Measurements from ENCODE around the gene OR2L13. TPM values are rescaled to one million over a fixed set of nuclear protein-coding genes. Genes with fewer than 3 reads are reported as not detected.

Gene OR2L13
- total RNA-seq, 1 experiment from 2014 or later = not detected

GRCh38 chr1:248098529-248098928 is 3.5 kb downstream of the OR2L13 start:
- Mint-ChIP-seq H3K36me3 (ENCODE audit: insufficient read depth, unreplicated experiment) (no peaks in the 10 kb centered on the region), H3K9me3 (ENCODE audit: low read depth, unreplicated experiment) (peaks cover 24% of the 10 kb centered on the region), H3K27me3 (ENCODE audit: unreplicated experiment) (no peaks in the 10 kb centered on the region), H3K4me1 (ENCODE audit: low read depth, unreplicated experiment) (no peaks in the 10 kb centered on the region), H3K4me3 (ENCODE audit: low read depth, unreplicated experiment) (no peak overlapping the region), H3K27ac (ENCODE audit: unreplicated experiment) (no peak overlapping the region)
- BruUV-seq (replicated peaks) = no TSS peak
- CTCF ChIA-PET = no interaction called here
- TF ChIP-seq CTCF (IDR thresholded peaks at IDR 0.05; ENCODE audit: unreplicated experiment) = no peak
- intact Hi-C loops (cut with micrococcal nuclease; ENCODE audit: unreplicated experiment) = no loop called here
- no peak for DNase-seq

- intact Hi-C loops (cut with micrococcal nuclease; ENCODE audit: unreplicated experiment) = no loop called here
- peaks cover 30% of the 10 kb centered on the region for H3K9me3 Mint-ChIP-seq (ENCODE audit: low read depth, unreplicated experiment)
- CTCF ChIA-PET = no interaction called here
These were observed 7.9 kb downstream of the OR2L13 start for GRCh38 chr1:248102847-248103246.

GRCh38 chr1:248111157-248111556 is 16.2 kb downstream of the OR2L13 start:
- Mint-ChIP-seq H3K36me3 (ENCODE audit: insufficient read depth, unreplicated experiment) (no peaks in the 10 kb centered on the region), H3K9me3 (ENCODE audit: low read depth, unreplicated experiment) (peaks cover 22% of the 10 kb centered on the region), H3K4me1 (ENCODE audit: low read depth, unreplicated experiment) (no peaks in the 10 kb centered on the region), H3K4me3 (ENCODE audit: low read depth, unreplicated experiment) (no peak overlapping the region), H3K27me3 (ENCODE audit: unreplicated experiment) (no peaks in the 10 kb centered on the region), H3K27ac (ENCODE audit: unreplicated experiment) (no peak overlapping the region)
- CTCF ChIA-PET = no interaction called here
- intact Hi-C loops (cut with micrococcal nuclease; ENCODE audit: unreplicated experiment) = no loop called here
- no peak for TF ChIP-seq CTCF (IDR thresholded peaks at IDR 0.05; ENCODE audit: unreplicated experiment)
- no peak for DNase-seq
- no TSS peak for BruUV-seq (replicated peaks)

More at GRCh38 chr1:248102847-248103246, 7.9 kb downstream of the OR2L13 start:
- Mint-ChIP-seq H3K27me3 (ENCODE audit: unreplicated experiment) (no peaks in the 10 kb centered on the region), H3K4me1 (ENCODE audit: low read depth, unreplicated experiment) (no peaks in the 10 kb centered on the region), H3K36me3 (ENCODE audit: insufficient read depth, unreplicated experiment) (no peaks in the 10 kb centered on the region), H3K4me3 (ENCODE audit: low read depth, unreplicated experiment) (no peak overlapping the region), H3K27ac (ENCODE audit: unreplicated experiment) (no peak overlapping the region)
- TF ChIP-seq CTCF (IDR thresholded peaks at IDR 0.05; ENCODE audit: unreplicated experiment) = no peak
- no peak for DNase-seq
- BruUV-seq (replicated peaks) = no TSS peak

GRCh38 chr1:248114890-248115289 is 19.9 kb downstream of the OR2L13 start:
- H3K4me3 Mint-ChIP-seq (ENCODE audit: low read depth, unreplicated experiment) = no peak overlapping the region
- CTCF ChIA-PET = no interaction called here

More at GRCh38 chr1:248114890-248115289, 19.9 kb downstream of the OR2L13 start:
- H3K36me3 Mint-ChIP-seq (ENCODE audit: insufficient read depth, unreplicated experiment) = no peaks in the 10 kb centered on the region
- peaks cover 13% of the 10 kb centered on the region for H3K9me3 Mint-ChIP-seq (ENCODE audit: low read depth, unreplicated experiment)
- intact Hi-C loops (cut with micrococcal nuclease; ENCODE audit: unreplicated experiment) = no loop called here
- BruUV-seq (replicated peaks) = no TSS peak
- no peak for DNase-seq
- H3K4me1 Mint-ChIP-seq (ENCODE audit: low read depth, unreplicated experiment) = no peaks in the 10 kb centered on the region
- TF ChIP-seq CTCF (IDR thresholded peaks at IDR 0.05; ENCODE audit: unreplicated experiment) = no peak
- no peaks in the 10 kb centered on the region for H3K27me3 Mint-ChIP-seq (ENCODE audit: unreplicated experiment)
- no peak overlapping the region for H3K27ac Mint-ChIP-seq (ENCODE audit: unreplicated experiment)

Measured in Calu3 (cell line).